Left lung (tissue), 10 donors: Measurements from ENCODE around the gene ZNF407. TPM values are rescaled to one million over a fixed set of nuclear protein-coding genes. Genes with fewer than 3 reads are reported as not detected.

Source experiments
- ATAC-seq: fragments of 200-7000 bp; cut with Tn5 transposase; one replicate; pipeline ENCODE4 v1.9.1; 2020; ENCODE audit warnings: moderate library complexity
- DNase-seq, 4 donors: peaks; one replicate each; pipeline ENCODE4 v3.0.0-alpha.2; 2013 to 2020
- H3K27ac ChIP-seq, 2 donors: fragments of 200-600 bp; sonication (generic) in 1 of 2; one replicate each; pipeline versions ENCODE4 v1.5.0 to v1.8.0; 2020 to 2021
- H3K27me3 ChIP-seq, 2 donors: fragments of 200-600 bp; sonication (generic) in 1 of 2; one replicate each; pipeline versions ENCODE4 v1.5.0 to v1.8.0; 2020 to 2021
- H3K36me3 ChIP-seq, 2 donors: fragments of 200-600 bp; sonication (generic) in 1 of 2; one replicate each; pipeline versions ENCODE4 v1.5.0 to v1.8.0; 2020 to 2021
- H3K4me1 ChIP-seq, 2 donors: fragments of 200-600 bp; one replicate each; pipeline ENCODE4 v1.8.0; 2021
- H3K4me3 ChIP-seq, 2 donors: fragments of 200-600 bp; sonication (generic) in 1 of 2; one replicate each; pipeline versions ENCODE4 v1.5.0 to v1.8.0; 2020 to 2021; ENCODE audit warnings: mild to moderate bottlenecking in 1 of 2
- H3K9me3 ChIP-seq, 2 donors: fragments of 200-600 bp; sonication (generic) in 1 of 2; one replicate each; pipeline versions ENCODE4 v1.5.0 to v1.8.0; 2020 to 2021
- CTCF ChIP-seq, 2 donors: fragments of 200-600 bp; sonication (generic) in 1 of 2; IDR thresholded peaks; one replicate each; pipeline versions ENCODE4 v1.5.0 to v1.8.0; 2021; ENCODE audit warnings: antibody characterized with exemption in 2 of 2
- intact Hi-C, 2 donors: fragments of 100-400 bp; cut with DNase I; formaldehyde crosslinking; loops; one replicate each; pipeline versions ENCODE4 v1.11.2 to v1.14.2; 2022
- polyA plus RNA-seq, 6 donors: library from polyadenylated mRNA; unstranded; fragments of 120-200 nt; gene quantifications; one replicate each; pipeline ENCODE4 v1.2.1, GENCODE V29; 2013; ENCODE audit not compliant: insufficient read length in 6 of 6
- total RNA-seq, 2 donors: library from RNA; stranded (reverse); fragmentation: NEBNext Ultra II Directional; extraction: Animal tissue kit (Norgen Biotek cat#: 25700); gene quantifications; one replicate each; pipeline ENCODE4 v1.2.1, GENCODE V29; 2021
- donor health status: DM: no; HTN: yes; CAD: no.
- donor health status: DM: no; HTN: no; CAD: no.

The ZNF407 gene
- total and polyA plus RNA-seq, 8 donors = 10.3 to 16.7 (median 11.3) TPM

GRCh38 chr18:75034937-75035336 is 437.3 kb downstream of the ZNF407 start:
- DNase-seq = no peak
- ATAC-seq = no peak
- H3K4me3 ChIP-seq = no peak overlapping the region
- no peak for TF ChIP-seq CTCF (IDR thresholded peaks at IDR 0.05)
- H3K36me3 ChIP-seq = no peaks in the 10 kb centered on the region
- no peaks in the 10 kb centered on the region for H3K9me3 ChIP-seq
- no peak overlapping the region for H3K27ac ChIP-seq
- H3K4me1 ChIP-seq = no peaks in the 10 kb centered on the region
- no peaks in the 10 kb centered on the region for H3K27me3 ChIP-seq
- intact Hi-C loops = no loop called here

- ATAC-seq = no peak
- Histone ChIP-seq H3K9me3 (no peaks in the 10 kb centered on the region), H3K27ac (no peak overlapping the region), H3K4me1 (no peaks in the 10 kb centered on the region), H3K4me3 (no peak overlapping the region), H3K27me3 (no peaks in the 10 kb centered on the region), H3K36me3 (no peaks in the 10 kb centered on the region)
- intact Hi-C loops = no loop called here
- no peak for DNase-seq
- TF ChIP-seq CTCF (IDR thresholded peaks at IDR 0.05) = no peak
Measured at GRCh38 chr18:75035928-75036327, 438.3 kb downstream of the ZNF407 start.

GRCh38 chr18:75036917-75037688 is 439.4 kb downstream of the ZNF407 start:
- Histone ChIP-seq H3K4me3 (no peak overlapping the region), H3K4me1 (no peaks in the 10 kb centered on the region), H3K27ac (no peak overlapping the region), H3K36me3 (no peaks in the 10 kb centered on the region), H3K9me3 (no peaks in the 10 kb centered on the region), H3K27me3 (no peaks in the 10 kb centered on the region)
- intact Hi-C loops = no loop called here
- no peak for TF ChIP-seq CTCF (IDR thresholded peaks at IDR 0.05)
- DNase-seq (no peak), ATAC-seq (no peak)

GRCh38 chr18:75037689-75037955 is 440.0 kb downstream of the ZNF407 start:
- Histone ChIP-seq H3K27ac (no peak overlapping the region), H3K4me1 (no peaks in the 10 kb centered on the region), H3K27me3 (no peaks in the 10 kb centered on the region), H3K9me3 (no peaks in the 10 kb centered on the region), H3K36me3 (no peaks in the 10 kb centered on the region), H3K4me3 (no peak overlapping the region)
- intact Hi-C loops = no loop called here
- DNase-seq (no peak), ATAC-seq (no peak)
- no peak for TF ChIP-seq CTCF (IDR thresholded peaks at IDR 0.05)

- peak; percentile 29 for ATAC-seq
Measured at GRCh38 chr18:75041586-75041985, 443.9 kb downstream of the ZNF407 start.

More at GRCh38 chr18:75041586-75041985, 443.9 kb downstream of the ZNF407 start:
- no peaks in the 10 kb centered on the region for H3K4me1 ChIP-seq
- H3K9me3 ChIP-seq = no peaks in the 10 kb centered on the region
- no peak overlapping the region for H3K4me3 ChIP-seq
- H3K27ac ChIP-seq = no peak overlapping the region
- no peaks in the 10 kb centered on the region for H3K36me3 ChIP-seq
- TF ChIP-seq CTCF (IDR thresholded peaks at IDR 0.05) = peak in 1 of 2 donors; percentile 21
- no peaks in the 10 kb centered on the region for H3K27me3 ChIP-seq
- intact Hi-C loops = no loop called here
- no peak for DNase-seq
